Omental fat pad (tissue), 4 donors: ENCODE data around the gene TMEM168. TPM values are rescaled to one million over a fixed set of nuclear protein-coding genes. Genes with fewer than 3 reads are reported as not detected.

Experiments used
- ATAC-seq: fragments of 150-250 bp; one replicate; pipeline ENCODE4 v1.9.1; 2016; ENCODE audit warnings: mild to moderate bottlenecking, moderate library complexity; ENCODE audit not compliant: low FRiP score
- DNase-seq: peaks from one replicate; pipeline ENCODE4 v3.0.0-alpha.2; 2019; ENCODE audit warnings: low spot score
- CTCF ChIP-seq, 3 donors: fragments of 450-650 bp; IDR thresholded peaks; one replicate each; pipeline ENCODE4 v1.5.1; 2016 to 2017; ENCODE audit warnings: antibody characterized with exemption in 3 of 3, mild to moderate bottlenecking in 3 of 3, moderate library complexity in 2 of 3
- total RNA-seq, 4 donors: library from RNA; depleted of rRNA; stranded (reverse); fragments of >200 nt; gene quantifications; one replicate each; pipeline ENCODE4 v1.1.0, GENCODE V29; 2016

The TMEM168 gene
- total RNA-seq, 4 donors from 2014 or later = 17.9 to 28.7 (median 20.8) TPM

- DNase-seq (no peak), ATAC-seq (no peak)
- no peak for TF ChIP-seq CTCF (IDR thresholded peaks at IDR 0.05)
Measured at GRCh38 chr7:112791465-112792168, 1.4 kb upstream of the TMEM168 start.

DNA sequence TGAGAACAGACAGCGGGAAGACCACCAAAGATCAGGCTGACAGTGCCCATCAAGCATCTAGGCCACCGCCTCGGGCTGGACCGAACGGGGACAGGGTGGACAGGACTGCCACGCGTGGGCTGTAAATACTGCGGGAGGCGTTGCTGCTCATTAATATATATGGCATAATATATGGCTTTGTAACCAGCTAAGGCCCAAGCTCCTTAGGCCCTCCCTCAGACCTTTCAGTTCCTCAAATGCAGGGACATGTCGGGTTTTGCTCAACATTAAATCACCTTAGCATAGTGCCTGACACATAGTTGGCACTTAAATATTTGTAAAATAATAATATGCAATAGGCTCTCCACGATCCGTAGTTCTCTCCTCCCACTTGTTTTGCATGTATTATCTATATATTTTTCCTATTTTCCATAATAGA is 402 bp upstream of the TMEM168 start:
- DNase-seq (no peak), ATAC-seq (no peak)
- no peak for TF ChIP-seq CTCF (IDR thresholded peaks at IDR 0.05)

DNA sequence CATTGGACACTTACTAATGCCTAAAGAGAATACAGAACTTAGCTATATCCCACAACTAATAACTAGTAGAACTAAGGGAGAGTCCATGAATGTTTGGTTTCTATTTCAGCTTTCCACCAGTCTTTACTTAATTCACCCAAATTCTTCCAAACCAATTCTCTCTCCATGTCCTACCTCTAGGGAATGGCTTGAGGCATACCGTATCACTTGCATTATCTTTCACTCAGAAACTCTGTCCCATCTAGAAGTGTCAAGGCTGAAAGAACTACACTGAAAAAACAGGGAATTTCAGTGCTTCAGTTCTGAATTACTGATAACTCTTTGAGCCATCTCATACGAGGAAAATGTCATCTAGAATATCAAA is 758 bp downstream of the TMEM168 start:
- TF ChIP-seq CTCF (IDR thresholded peaks at IDR 0.05) = no peak
- DNase-seq = no peak
- no peak for ATAC-seq

DNA sequence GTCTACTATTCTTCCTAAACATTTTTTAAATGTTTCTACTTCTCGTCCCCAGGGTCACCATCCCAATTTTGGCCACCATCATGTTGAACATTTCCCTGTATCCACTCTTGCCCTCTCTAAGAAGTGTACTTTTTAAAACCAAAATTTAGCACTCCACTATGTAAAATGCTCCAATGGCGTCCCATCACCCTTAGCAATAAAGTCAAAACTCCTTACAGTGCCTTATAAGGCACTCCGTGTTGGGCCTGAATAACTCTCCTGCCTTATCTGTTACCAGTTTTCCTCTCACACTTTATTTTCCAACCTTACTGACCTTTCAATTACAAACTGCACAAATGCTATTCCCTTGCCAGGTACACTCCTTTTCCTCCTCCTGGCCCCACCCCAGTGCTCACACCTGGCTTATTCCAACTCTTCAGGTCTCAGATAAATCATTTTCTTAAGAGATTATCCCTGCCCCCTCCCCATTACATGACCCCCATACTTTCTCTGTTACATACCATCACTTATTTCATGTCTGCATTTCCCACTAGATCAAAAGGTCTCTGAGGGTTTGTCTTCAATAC is 1.3 kb downstream of the TMEM168 start:
- TF ChIP-seq CTCF (IDR thresholded peaks at IDR 0.05) = no peak
- DNase-seq (no peak), ATAC-seq (no peak)

DNA sequence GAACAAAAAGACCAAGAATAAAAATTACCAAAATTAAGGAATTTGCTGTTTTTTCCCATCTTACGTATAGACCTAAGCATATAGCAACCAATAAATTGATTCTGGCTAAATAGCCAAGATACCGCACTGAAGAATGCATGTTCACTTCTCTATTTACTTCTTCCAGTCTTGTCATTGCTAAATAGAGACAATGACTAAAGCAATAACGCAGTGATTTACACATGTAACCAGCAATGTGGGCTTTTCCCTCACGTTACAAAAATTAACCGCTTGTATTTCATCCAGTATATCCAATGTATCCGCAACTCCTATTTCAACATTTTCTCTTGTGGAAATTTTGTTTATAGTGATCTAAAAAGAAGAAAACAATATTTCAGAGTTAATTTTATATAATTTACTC is 5.6 kb downstream of the TMEM168 start:
- DNase-seq (no peak), ATAC-seq (no peak)
- no peak for TF ChIP-seq CTCF (IDR thresholded peaks at IDR 0.05)

GRCh38 chr7:112782498-112782897 is 7.7 kb downstream of the TMEM168 start:
- no peak for TF ChIP-seq CTCF (IDR thresholded peaks at IDR 0.05)
- ATAC-seq (no peak), DNase-seq (no peak)

GRCh38 chr7:112781558-112781957 is 8.6 kb downstream of the TMEM168 start:
- no peak for DNase-seq
- ATAC-seq = no peak
- no peak for TF ChIP-seq CTCF (IDR thresholded peaks at IDR 0.05)
